NCI-H1694 treated with DMSO at 0.1 percent for 48 hours (cell line): ENCODE data around the gene STMND1.
"Not testable (repeated sequence)": the region's sequence is repeated elsewhere in the genome, so short reads cannot be mapped to it uniquely, and the experiment has no call there.

Experiments
- DNase-seq: peaks from one replicate; lab custom pipeline; 2025; lab: John Stamatoyannopoulos, UW

Gene STMND1

GRCh38 chr6:17101422-17102257, at the start of gene STMND1:
STMND1 (plus strand) TSS chr6:17102050; CDS start chr6:17102258, 208 bp downstream.
- peak; percentile 39 for DNase-seq

GRCh38 chr6:17054647-17055046, 47.2 kb upstream of the STMND1 start:
- DNase-seq, result no peak

- DNase-seq, result no peak
Measured at GRCh38 chr6:17057322-17057721, 44.5 kb upstream of the STMND1 start.

GRCh38 chr6:17058550-17058949, 43.3 kb upstream of the STMND1 start:
- no peak for DNase-seq

GRCh38 chr6:17059022-17059421, 42.8 kb upstream of the STMND1 start:
- no peak for DNase-seq

- DNase-seq, result no peak
Measured at GRCh38 chr6:17059850-17060249, 42.0 kb upstream of the STMND1 start.

- DNase-seq, result no peak
Measured at GRCh38 chr6:17061097-17061496, 40.8 kb upstream of the STMND1 start.

GRCh38 chr6:17062871-17063440, 38.9 kb upstream of the STMND1 start:
- DNase-seq, result no peak

- no peak for DNase-seq
Measured at GRCh38 chr6:17064975-17065374, 36.9 kb upstream of the STMND1 start.

GRCh38 chr6:17066610-17067009, 35.2 kb upstream of the STMND1 start:
- no peak for DNase-seq

GRCh38 chr6:17068972-17069371, 32.9 kb upstream of the STMND1 start:
- not testable (repeated sequence) for DNase-seq

- not testable (repeated sequence) for DNase-seq
Measured at GRCh38 chr6:17070400-17070799, 31.4 kb upstream of the STMND1 start.

GRCh38 chr6:17073596-17073995, 28.3 kb upstream of the STMND1 start:
- DNase-seq, result not testable (repeated sequence)

- DNase-seq, result no peak
Measured at GRCh38 chr6:17081273-17081672, 20.6 kb upstream of the STMND1 start.

GRCh38 chr6:17081860-17082508, 19.9 kb upstream of the STMND1 start:
- no peak for DNase-seq

- DNase-seq, result no peak
Measured at GRCh38 chr6:17083397-17083796, 18.5 kb upstream of the STMND1 start.

GRCh38 chr6:17086469-17086868, 15.4 kb upstream of the STMND1 start:
- peak; percentile 53 for DNase-seq

- DNase-seq, result no peak
Measured at GRCh38 chr6:17088091-17088611, 13.7 kb upstream of the STMND1 start.

GRCh38 chr6:17091122-17091521, 10.7 kb upstream of the STMND1 start:
- DNase-seq, result no peak

- no peak for DNase-seq
Measured at GRCh38 chr6:17093686-17094085, 8.2 kb upstream of the STMND1 start.

- DNase-seq, result no peak
Measured at GRCh38 chr6:17096096-17096495, 5.8 kb upstream of the STMND1 start.

- DNase-seq, result no peak
Measured at GRCh38 chr6:17096652-17097051, 5.2 kb upstream of the STMND1 start.

- no peak for DNase-seq
Measured at GRCh38 chr6:17097982-17098381, 3.9 kb upstream of the STMND1 start.
